GM12878 (cell line): ENCODE measurements around the gene TUBB1. TPM values are rescaled to one million over a fixed set of nuclear protein-coding genes. Genes with fewer than 3 reads are reported as not detected.

Experiments used
- ATAC-seq: fragments of 200-7000 bp; cut with Tn5 transposase; 3 replicates; pipeline ENCODE4 v1.9.1; 2020; ENCODE audit warnings: mild to moderate bottlenecking, moderate library complexity
- BruUV-seq: library from RNA; stranded (reverse); fragments of 400-500 nt; replicated peaks from 2 replicates; lab custom pipeline; 2021; lab: Mats Ljungman, UMichigan
- CTCF ChIA-PET: fragments of 300-600 bp; sonication (Branson Sonifier 250); formaldehyde crosslinking; extraction: SDS; loops from one replicate; lab custom pipeline; 2021; ENCODE audit warnings: inconsistent platforms; lab: Yijun Ruan, JAX
- POLR2A ChIA-PET: fragments of 350-600 bp; formaldehyde crosslinking; extraction: SDS; loops from one replicate; lab custom pipeline; 2021; ENCODE audit warnings: inconsistent platforms; lab: Charles Lee
- RAD21 ChIA-PET: fragments of 300-600 bp; sonication (Branson Sonifier 250); formaldehyde crosslinking; loops from one replicate; lab custom pipeline; 2023; ENCODE audit warnings: antibody characterized with exemption; ENCODE audit not compliant: unreplicated experiment; lab: Charles Lee
- SMC1A ChIA-PET: fragments of 300-600 bp; sonication (Branson Sonifier 250); formaldehyde crosslinking; loops from one replicate; lab custom pipeline; 2023; ENCODE audit not compliant: unreplicated experiment, uncharacterized antibody; lab: Charles Lee
- DNase-seq: peaks from one replicate; pipeline ENCODE4 v3.0.0-alpha.2; 2011; ENCODE audit warnings: low read depth, low spot score
- FAIRE-seq: peaks from 3 replicates; lab custom pipeline; 2011; peaks lifted over from hg19 to GRCh38; lab: Jason Lieb, UNC
- H2AFZ ChIP-seq: 2 replicates; pipeline ENCODE4 v1.6.0; 2011; ENCODE audit warnings: low read depth, low read length, control low read depth; ENCODE audit not compliant: control insufficient read depth
- H3K27ac ChIP-seq: 2 replicates; pipeline ENCODE4 v1.5.1; 2011; ENCODE audit warnings: control low read depth; ENCODE audit not compliant: control insufficient read depth, insufficient read depth
- H3K27me3 ChIP-seq, 2 experiments: replicated peaks in 1 of 2; 2 replicates each; pipeline versions ENCODE4 v1.6.0 to v1.6.1; 2011; ENCODE audit warnings: low read length in 1 of 2; ENCODE audit not compliant: control insufficient read depth in 2 of 2, insufficient read depth in 2 of 2
- H3K36me3 ChIP-seq, 2 experiments: 2 replicates each; pipeline ENCODE4 v1.5.1; 2011; ENCODE audit warnings: low read length in 1 of 2; ENCODE audit not compliant: control insufficient read depth in 2 of 2, insufficient read depth in 2 of 2
- H3K4me1 ChIP-seq: 2 replicates; pipeline ENCODE4 v1.6.1; 2011; ENCODE audit warnings: mild to moderate bottlenecking, low read length, moderate library complexity, mixed read lengths; ENCODE audit not compliant: control insufficient read depth, insufficient read depth
- H3K4me2 ChIP-seq: 2 replicates; pipeline ENCODE4 v1.6.0; 2011; ENCODE audit warnings: control low read depth; ENCODE audit not compliant: control insufficient read depth, insufficient read depth
- H3K4me3 ChIP-seq: fragments of 200-600 bp; sonication (generic); 2 replicates; pipeline ENCODE4 v1.5.1; 2016
- H3K79me2 ChIP-seq: 2 replicates; pipeline ENCODE4 v1.6.0; 2011; ENCODE audit warnings: low read length; ENCODE audit not compliant: control insufficient read depth, insufficient read depth
- H3K9ac ChIP-seq: 2 replicates; pipeline ENCODE4 v1.8.0; 2011; ENCODE audit warnings: low read length, control low read depth, mixed read lengths; ENCODE audit not compliant: control insufficient read depth, insufficient read depth
- H3K9me3 ChIP-seq: replicated peaks from 3 replicates; pipeline ENCODE4 v1.5.1; 2011; ENCODE audit warnings: mild to moderate bottlenecking, low read length; ENCODE audit not compliant: control insufficient read depth, insufficient read depth
- H4K20me1 ChIP-seq: 2 replicates; pipeline ENCODE4 v1.6.0; 2011; ENCODE audit not compliant: control insufficient read depth, insufficient read depth
- ATF3 ChIP-seq: IDR thresholded peaks from 2 replicates; pipeline ENCODE4 v1.6.1; 2011; ENCODE audit warnings: low read depth, mild to moderate bottlenecking, low read length, moderate library complexity, borderline replicate concordance; ENCODE audit errors: extremely low read depth
- CHD2 ChIP-seq: IDR thresholded peaks from 2 replicates; pipeline ENCODE4 v1.6.1; 2011; ENCODE audit warnings: low read depth, low read length, improper control_type of control experiment, borderline replicate concordance
- EED ChIP-seq: sonication (generic); IDR thresholded peaks from 2 replicates; pipeline ENCODE4 v1.6.1; 2016; ENCODE audit warnings: antibody characterized with exemption, low read depth
- EGR1 ChIP-seq, 2 experiments: IDR thresholded peaks; 1 replicate in 1 of 2; 2 replicates in 1 of 2; pipeline ENCODE4 v1.6.1; 2011 to 2012; ENCODE audit warnings: low read depth in 2 of 2, low read length in 2 of 2, borderline replicate concordance in 1 of 2, mild to moderate bottlenecking in 1 of 2, moderate library complexity in 1 of 2
- ETV6 ChIP-seq, 2 experiments: fragments of 450-650 bp in 1 of 2; IDR thresholded peaks in 1 of 2; conservative IDR thresholded peaks in 1 of 2; 2 replicates each; pipeline ENCODE4 v1.6.1; 2014; ENCODE audit warnings: antibody characterized with exemption in 1 of 2, borderline replicate concordance in 1 of 2, low read depth in 1 of 2, mild to moderate bottlenecking in 1 of 2, moderate library complexity in 1 of 2
- FOXK2 ChIP-seq: fragments of 450-650 bp; IDR thresholded peaks from 2 replicates; pipeline ENCODE4 v1.6.1; 2017; ENCODE audit warnings: mild to moderate bottlenecking, moderate library complexity
- FOXM1 ChIP-seq: IDR thresholded peaks from 2 replicates; pipeline ENCODE4 v1.6.1; 2012; ENCODE audit warnings: low read depth, mild to moderate bottlenecking, inconsistent platforms, low read length, moderate library complexity
- LARP7 ChIP-seq: fragments of 450-650 bp; IDR thresholded peaks from 2 replicates; pipeline ENCODE4 v1.6.1; 2017; ENCODE audit warnings: mild to moderate bottlenecking
- NBN ChIP-seq: fragments of 450-650 bp; IDR thresholded peaks from 2 replicates; pipeline ENCODE4 v1.6.1; 2016
- POLR2AphosphoS2 ChIP-seq: IDR thresholded peaks from 2 replicates; pipeline ENCODE4 v1.6.1; 2011; ENCODE audit warnings: low read depth, mild to moderate bottlenecking, low read length, improper control_type of control experiment, moderate library complexity
- STAT1 ChIP-seq: fragments of 450-650 bp; conservative IDR thresholded peaks from 2 replicates; pipeline ENCODE4 v1.6.1; 2014; ENCODE audit warnings: antibody characterized with exemption, mild to moderate bottlenecking
- SUZ12 ChIP-seq: fragments of 200-600 bp; sonication (generic); IDR thresholded peaks from one replicate; pipeline ENCODE4 v1.6.1; 2018; ENCODE audit warnings: antibody characterized with exemption, mild to moderate bottlenecking; ENCODE audit not compliant: unreplicated experiment
- TCF7 ChIP-seq: IDR thresholded peaks from 2 replicates; pipeline ENCODE4 v1.6.1; 2014; ENCODE audit warnings: antibody characterized with exemption, borderline replicate concordance
- ZNF207 ChIP-seq: fragments of 450-650 bp; IDR thresholded peaks from 2 replicates; pipeline ENCODE4 v1.6.1; 2014; ENCODE audit warnings: antibody characterized with exemption, mild to moderate bottlenecking, borderline replicate concordance
- WGBS: methylation state at CpG from one replicate; pipeline ENCODE4 v1.1.6; 2016; ENCODE audit warnings: low lambda C conversion rate; ENCODE audit not compliant: insufficient replicate concordance, insufficient coverage; ENCODE audit errors: missing lambda C conversion rate; 5-methylcytosine and 5-hydroxymethylcytosine counted together
- in situ Hi-C: fragments of 300-500 bp; cut with MboI; formaldehyde crosslinking; loops from 9 replicates; pipeline ENCODE4 v1.14.3; 2018; ENCODE audit warnings: mixed read lengths
- intact Hi-C: fragments of 100-400 bp; cut with micrococcal nuclease; formaldehyde crosslinking; loops from one replicate; pipeline ENCODE4 v1.14.2; 2022; ENCODE audit not compliant: unreplicated experiment
- polyA plus RNA-seq, 11 experiments: library from polyadenylated mRNA; depleted of rRNA in 4 of 11; unstranded in 6 of 11; stranded (reverse) in 5 of 11; fragments of >200 nt; fragmentation: Nextera tagmentation in 4 of 11; fragmentation: Illumina TruSeq in 1 of 11; extraction: Ambion mirVana in 4 of 11; extraction: Trizol in 1 of 11; gene quantifications; 1 replicate in 1 of 11; 2 replicates in 10 of 11; pipeline versions ENCODE4 v1.2.1 to v1.2.3, GENCODE V29; 2011 to 2016; ENCODE audit warnings: inconsistent platforms in 2 of 11, missing spikeins in 2 of 11, low read depth in 1 of 11
- total RNA-seq, 4 experiments: library from RNA; depleted of rRNA in 3 of 4; stranded (reverse); fragments of >200 nt in 3 of 4; fragmentation: Illumina TruSeq in 1 of 4; extraction: Trizol in 1 of 4; gene quantifications; 2 replicates each; pipeline versions ENCODE4 v1.2.1 to v1.2.3, GENCODE V29; 2013 to 2021

Gene TUBB1
- total and polyA plus RNA-seq, 10 of the 15 experiments (the other 5 are each of a cell fraction or from before 2014, with no cell fraction given) = 0.02 to 0.20 (median 0.06) TPM; not detected in 3

GRCh38 chr20:59015411-59015810, 3.8 kb upstream of the TUBB1 start:
- Histone ChIP-seq H3K4me1 (peaks cover 11% of the 10 kb centered on the region), H2AFZ (no peak overlapping the region), H4K20me1 (no peaks in the 10 kb centered on the region), H3K36me3 (peaks cover 0 to 1% of the 10 kb centered on the region in 2 experiments; a peak in 2 of 4 replicates), H3K4me3 (no peak overlapping the region), H3K27me3 (no peaks in the 10 kb centered on the region), H3K9me3 (no peaks in the 10 kb centered on the region), H3K9ac (no peak overlapping the region), H3K79me2 (no peaks in the 10 kb centered on the region), H3K27ac (no peak overlapping the region), H3K4me2 (no peak overlapping the region)
- SMC1A ChIA-PET = interaction anchor here (0.7 kb wide), 1 partner anchor 151 kb away, joined by 3 read pairs; no protein-coding TSS in a partner anchor
- in situ Hi-C loops = no loop called here
- CTCF ChIA-PET = no interaction called here
- no peak for ATAC-seq
- FAIRE-seq = no peak
- RAD21 ChIA-PET = no interaction called here
- no TSS peak for BruUV-seq
- no peak for DNase-seq
- intact Hi-C loops = no loop called here
- POLR2A ChIA-PET = no interaction called here
- WGBS = 82% methylated on average over 16 of the region's 16 CpGs
- TF ChIP-seq STAT1 = no peak
- TF ChIP-seq ATF3 = no peak
- TF ChIP-seq CHD2 = no peak
- TF ChIP-seq FOXM1 = no peak
- TF ChIP-seq LARP7 = no peak
- no peak for TF ChIP-seq FOXK2
- no peak for TF ChIP-seq ZNF207
- no peak for TF ChIP-seq NBN
- TF ChIP-seq SUZ12 = no peak
- no peak for TF ChIP-seq POLR2AphosphoS2
- no peak for TF ChIP-seq EGR1 (IDR thresholded peaks at IDR 0.05; ENCODE audit: borderline replicate concordance in 1 of 2, low read depth in 2 of 2, low read length in 2 of 2)
- no peak for TF ChIP-seq TCF7
- TF ChIP-seq EED = no peak
- TF ChIP-seq ETV6 (conservative IDR thresholded peaks at IDR 0.05 in 1 of 2, IDR thresholded peaks at IDR 0.05 in 1 of 2; ENCODE audit: borderline replicate concordance in 1 of 2, low read depth in 1 of 2) = no peak
